ENCODE results near the gene LLPH. TPM values are rescaled to one million over a fixed set of nuclear protein-coding genes. Genes with fewer than 3 reads are reported as not detected.

The LLPH gene
- total RNA-seq, 2 experiments from 2014 or later: 25.6 to 26.0 TPM

- no peak overlapping the region for H3K4me3 Mint-ChIP-seq
- intact Hi-C loops (cut with micrococcal nuclease): no loop called here
- DNase-seq: no peak
These were observed 17.1 kb downstream of the LLPH start for GRCh38 chr12:66113471-66113870.

DNA sequence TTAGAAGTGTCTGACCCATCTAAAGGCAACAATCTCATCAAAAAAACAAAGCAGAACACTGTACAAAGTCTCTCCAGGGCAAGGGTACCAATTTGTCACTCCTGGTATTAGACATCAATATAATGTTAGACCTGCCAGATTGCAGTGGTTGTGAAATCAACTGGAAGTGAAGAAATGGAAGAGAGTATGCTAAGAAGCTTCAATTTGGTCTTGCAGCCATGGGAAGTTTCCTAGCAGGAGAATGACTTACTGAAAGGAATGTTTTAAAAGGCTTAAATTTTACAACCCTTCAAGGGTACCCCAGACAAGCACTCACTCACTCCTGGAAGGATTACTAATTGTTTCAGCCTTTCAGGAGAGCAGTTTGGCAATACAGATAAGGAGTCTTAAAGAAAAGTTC lies 18.9 kb downstream of the LLPH start:
- no peak overlapping the region for H3K4me3 Mint-ChIP-seq
- H3K4me1 Mint-ChIP-seq (ENCODE audit: low read depth): peaks cover 9% of the 10 kb centered on the region
- no peaks in the 10 kb centered on the region for H3K27me3 Mint-ChIP-seq (ENCODE audit: low read depth)
- no peaks in the 10 kb centered on the region for H3K9me3 Mint-ChIP-seq
- intact Hi-C loops (cut with micrococcal nuclease): no loop called here
- no peaks in the 10 kb centered on the region for H3K36me3 Mint-ChIP-seq (ENCODE audit: low read depth)
- CTCF ChIA-PET: interaction anchor here (0.6 kb wide), 1 partner anchor 29 kb away, joined by 3 read pairs; no protein-coding TSS in a partner anchor
- no peak for DNase-seq
- no peak overlapping the region for H3K27ac Mint-ChIP-seq

More at GRCh38 chr12:66113471-66113870, 17.1 kb downstream of the LLPH start:
- Mint-ChIP-seq H3K4me1 (ENCODE audit: low read depth) (peaks cover 4% of the 10 kb centered on the region), H3K36me3 (ENCODE audit: low read depth) (peaks cover 2% of the 10 kb centered on the region), H3K9me3 (no peaks in the 10 kb centered on the region), H3K27ac (no peak overlapping the region), H3K27me3 (ENCODE audit: low read depth) (no peaks in the 10 kb centered on the region)
- CTCF ChIA-PET: no interaction called here

DNA sequence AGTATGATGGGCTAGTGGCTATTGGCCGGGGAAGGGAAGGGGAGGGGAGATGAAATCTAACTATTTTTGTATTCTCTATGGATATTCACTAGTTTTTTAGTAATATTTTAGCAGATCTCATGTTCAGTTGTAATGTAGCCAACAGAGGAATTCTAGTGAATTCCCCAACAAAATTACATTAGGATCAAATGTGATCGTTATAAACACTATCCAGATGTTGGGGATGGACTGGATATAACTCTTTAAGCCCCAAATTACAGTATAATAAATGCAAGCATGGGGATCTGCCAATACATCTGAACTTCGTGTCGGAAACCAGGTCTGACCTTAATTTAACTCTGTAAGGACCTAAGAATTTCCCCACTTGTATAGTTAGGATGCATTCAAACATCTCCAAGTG lies 21.5 kb downstream of the LLPH start:
- intact Hi-C loops (cut with micrococcal nuclease): no loop called here
- no peaks in the 10 kb centered on the region for H3K36me3 Mint-ChIP-seq (ENCODE audit: low read depth)
- CTCF ChIA-PET: no interaction called here
- peaks cover 6% of the 10 kb centered on the region for H3K4me1 Mint-ChIP-seq (ENCODE audit: low read depth)
- H3K4me3 Mint-ChIP-seq: no peak overlapping the region
- DNase-seq: no peak
- no peak overlapping the region for H3K27ac Mint-ChIP-seq
- no peaks in the 10 kb centered on the region for H3K27me3 Mint-ChIP-seq (ENCODE audit: low read depth)
- H3K9me3 Mint-ChIP-seq: no peaks in the 10 kb centered on the region

DNA sequence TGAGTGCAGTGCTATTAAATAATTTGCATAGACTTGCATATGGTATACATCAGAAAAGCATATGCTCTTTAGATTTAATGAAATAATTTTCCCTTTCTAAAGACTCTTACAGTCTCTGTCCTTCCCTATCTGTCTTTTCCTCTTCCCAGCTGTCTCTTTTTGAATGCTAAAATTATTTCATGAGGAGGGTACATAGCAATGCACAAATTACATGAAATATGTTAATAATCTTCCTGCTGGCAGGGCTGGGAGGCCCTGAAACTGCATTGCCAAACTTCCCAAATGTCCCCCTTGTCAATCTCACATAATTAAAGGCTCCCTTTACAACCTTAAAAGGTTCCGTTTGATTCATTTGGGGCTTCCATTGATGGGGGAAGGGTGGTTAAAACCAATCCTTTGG lies 22.2 kb downstream of the LLPH start:
- Mint-ChIP-seq H3K27me3 (ENCODE audit: low read depth) (no peaks in the 10 kb centered on the region), H3K9me3 (no peaks in the 10 kb centered on the region), H3K27ac (no peak overlapping the region), H3K4me1 (ENCODE audit: low read depth) (peaks cover 4% of the 10 kb centered on the region), H3K4me3 (no peak overlapping the region), H3K36me3 (ENCODE audit: low read depth) (no peaks in the 10 kb centered on the region)
- intact Hi-C loops (cut with micrococcal nuclease): no loop called here
- DNase-seq: no peak
- CTCF ChIA-PET: interaction anchor here (0.8 to 1.8 kb wide), 4 partner anchors 18 to 1217 kb away, joined by 3 to 5 read pairs (median 4); partner anchors contain the start of gene LLPH

DNA sequence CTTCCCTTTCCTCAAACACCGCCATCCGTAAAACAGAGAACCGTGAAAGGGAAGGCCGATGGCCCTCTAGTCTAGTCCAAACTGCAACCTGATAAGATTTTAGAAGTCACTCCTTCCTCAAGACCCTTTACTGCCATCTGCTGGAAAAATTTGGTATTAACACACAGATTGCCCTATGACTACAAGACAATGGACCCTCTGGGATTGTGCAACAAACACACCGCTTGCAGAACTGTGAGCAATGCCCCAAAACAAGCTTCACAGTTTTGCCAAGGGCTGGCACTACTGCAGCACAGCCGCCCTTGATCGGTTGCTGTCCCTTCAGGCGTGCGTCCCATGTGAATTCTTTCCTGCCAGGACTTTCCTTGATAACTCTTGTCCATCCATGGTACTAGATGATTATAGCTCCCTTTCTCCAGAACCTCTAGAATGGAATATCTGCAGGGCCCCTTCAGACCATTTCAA lies 23.1 kb downstream of the LLPH start:
- Mint-ChIP-seq H3K4me3 (no peak overlapping the region), H3K9me3 (no peaks in the 10 kb centered on the region), H3K27me3 (ENCODE audit: low read depth) (peaks cover 4% of the 10 kb centered on the region), H3K4me1 (ENCODE audit: low read depth) (peaks cover 4% of the 10 kb centered on the region), H3K27ac (no peak overlapping the region), H3K36me3 (ENCODE audit: low read depth) (no peaks in the 10 kb centered on the region)
- peak; percentile 59 for DNase-seq
- CTCF ChIA-PET: interaction anchor here (0.8 to 1.8 kb wide), 7 partner anchors 10 to 1216 kb away, joined by 3 to 5 read pairs (median 3); partner anchors contain the start of gene LLPH
- intact Hi-C loops (cut with micrococcal nuclease): loop anchor here (1.0 to 2.0 kb wide), 3 partner anchors 15 to 1216 kb away; no protein-coding TSS in a partner anchor

GRCh38 chr12:66103016-66103913 lies 27.3 kb downstream of the LLPH start:
- Mint-ChIP-seq H3K27me3 (ENCODE audit: low read depth) (peaks cover 25% of the 10 kb centered on the region), H3K4me3 (no peak overlapping the region), H3K4me1 (ENCODE audit: low read depth) (peaks cover 4% of the 10 kb centered on the region), H3K27ac (no peak overlapping the region), H3K36me3 (ENCODE audit: low read depth) (no peaks in the 10 kb centered on the region), H3K9me3 (no peaks in the 10 kb centered on the region)
- intact Hi-C loops (cut with micrococcal nuclease): no loop called here
- DNase-seq: peak; percentile 32
- CTCF ChIA-PET: interaction anchor here (0.6 to 1.1 kb wide), 5 partner anchors 9 to 700 kb away, joined by 3 read pairs; no protein-coding TSS in a partner anchor

GRCh38 chr12:66092559-66093269 lies 37.8 kb downstream of the LLPH start:
- CTCF ChIA-PET: interaction anchor here (1.2 kb wide), 1 partner anchor 13 kb away, joined by 5 read pairs; no protein-coding TSS in a partner anchor
- H3K4me3 Mint-ChIP-seq: no peak overlapping the region
- H3K4me1 Mint-ChIP-seq (ENCODE audit: low read depth): no peaks in the 10 kb centered on the region
- no peaks in the 10 kb centered on the region for H3K9me3 Mint-ChIP-seq
- intact Hi-C loops (cut with micrococcal nuclease): loop anchor here (2.0 kb wide), 1 partner anchor 14 kb away; no protein-coding TSS in a partner anchor
- H3K36me3 Mint-ChIP-seq (ENCODE audit: low read depth): no peaks in the 10 kb centered on the region
- H3K27me3 Mint-ChIP-seq (ENCODE audit: low read depth): peaks cover 10% of the 10 kb centered on the region
- no peak overlapping the region for H3K27ac Mint-ChIP-seq
- peak; percentile 32 for DNase-seq

- CTCF ChIA-PET: interaction anchor here (1.2 to 2.1 kb wide), 2 partner anchors 17 to 534 kb away, joined by 3 to 5 read pairs; no protein-coding TSS in a partner anchor
- no peaks in the 10 kb centered on the region for H3K9me3 Mint-ChIP-seq
These were observed 40.4 kb downstream of the LLPH start for GRCh38 chr12:66090157-66090556.

GRCh38 chr12:66087365-66087943 lies 43.1 kb downstream of the LLPH start:
- H3K9me3 Mint-ChIP-seq: peaks cover 6% of the 10 kb centered on the region

More at GRCh38 chr12:66090157-66090556, 40.4 kb downstream of the LLPH start:
- H3K27ac Mint-ChIP-seq: no peak overlapping the region
- intact Hi-C loops (cut with micrococcal nuclease): no loop called here
- no peak overlapping the region for H3K4me3 Mint-ChIP-seq
- H3K4me1 Mint-ChIP-seq (ENCODE audit: low read depth): no peaks in the 10 kb centered on the region
- peaks cover 17% of the 10 kb centered on the region for H3K27me3 Mint-ChIP-seq (ENCODE audit: low read depth)
- H3K36me3 Mint-ChIP-seq (ENCODE audit: low read depth): no peaks in the 10 kb centered on the region
- no peak for DNase-seq

DNA sequence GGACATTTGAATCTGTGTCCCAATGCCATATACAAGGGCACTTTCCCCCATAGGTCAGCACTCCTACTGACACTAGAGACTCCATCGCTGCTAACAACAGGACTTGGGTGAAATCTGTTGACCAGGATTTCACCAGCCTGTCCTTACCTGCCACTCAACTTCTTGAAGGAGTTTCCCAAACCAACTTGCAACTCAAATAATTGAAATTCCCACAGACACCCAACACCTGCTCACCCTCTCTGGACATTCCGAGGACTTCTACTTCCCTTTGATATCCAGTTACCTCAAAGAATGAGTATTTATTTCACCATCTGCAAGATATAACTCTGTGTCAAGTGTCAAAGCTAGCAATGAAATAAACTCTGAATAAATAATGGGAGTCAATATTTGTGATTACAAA lies 44.6 kb downstream of the LLPH start:
- Mint-ChIP-seq H3K4me3 (no peak overlapping the region), H3K27ac (no peak overlapping the region), H3K4me1 (ENCODE audit: low read depth) (no peaks in the 10 kb centered on the region), H3K9me3 (peaks cover 6% of the 10 kb centered on the region), H3K27me3 (ENCODE audit: low read depth) (peaks cover 12% of the 10 kb centered on the region), H3K36me3 (ENCODE audit: low read depth) (no peaks in the 10 kb centered on the region)
- intact Hi-C loops (cut with micrococcal nuclease): loop anchor here (2.0 to 5.0 kb wide), 3 partner anchors 99 to 1289 kb away; no protein-coding TSS in a partner anchor
- CTCF ChIA-PET: interaction anchor here (0.8 to 1.7 kb wide), 2 partner anchors 19 to 529 kb away, joined by 3 read pairs; no protein-coding TSS in a partner anchor
- DNase-seq: no peak

More at GRCh38 chr12:66087365-66087943, 43.1 kb downstream of the LLPH start:
- DNase-seq: peak; percentile 81
- Mint-ChIP-seq H3K4me3 (no peak overlapping the region), H3K27me3 (ENCODE audit: low read depth) (peaks cover 12% of the 10 kb centered on the region), H3K27ac (no peak overlapping the region), H3K4me1 (ENCODE audit: low read depth) (no peaks in the 10 kb centered on the region), H3K36me3 (ENCODE audit: low read depth) (no peaks in the 10 kb centered on the region)
- CTCF ChIA-PET: interaction anchor here (0.6 to 2.0 kb wide), 3 partner anchors 18 to 829 kb away, joined by 3 to 6 read pairs (median 5); no protein-coding TSS in a partner anchor
- intact Hi-C loops (cut with micrococcal nuclease): loop anchor here (1.0 to 5.0 kb wide), 6 partner anchors 100 to 1291 kb away; no protein-coding TSS in a partner anchor

DNA sequence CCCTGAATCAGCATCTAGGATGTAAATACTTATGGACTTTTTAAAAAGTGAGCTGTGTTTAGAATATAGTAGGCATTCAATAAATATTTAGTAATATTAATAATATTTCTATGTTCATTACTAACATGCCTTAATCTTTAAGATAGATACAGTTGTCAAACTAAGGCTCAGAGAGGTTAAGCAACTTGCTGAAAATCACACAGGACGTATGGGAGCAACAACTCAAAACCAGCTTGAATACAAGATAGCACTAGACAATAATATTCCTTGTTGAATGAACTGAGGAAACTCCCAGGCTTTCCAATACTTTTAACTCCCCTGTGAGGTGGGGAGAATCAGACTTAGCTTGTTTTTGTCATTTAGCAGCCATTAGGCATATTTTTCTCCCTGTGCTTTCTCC lies 45.3 kb downstream of the LLPH start:
- Mint-ChIP-seq H3K27ac (no peak overlapping the region), H3K4me3 (no peak overlapping the region), H3K4me1 (ENCODE audit: low read depth) (no peaks in the 10 kb centered on the region), H3K36me3 (ENCODE audit: low read depth) (no peaks in the 10 kb centered on the region), H3K27me3 (ENCODE audit: low read depth) (peaks cover 12% of the 10 kb centered on the region), H3K9me3 (peaks cover 6% of the 10 kb centered on the region)
- intact Hi-C loops (cut with micrococcal nuclease): loop anchor here (5.0 kb wide), 1 partner anchor 98 kb away; no protein-coding TSS in a partner anchor
- DNase-seq: no peak
- CTCF ChIA-PET: interaction anchor here (0.6 to 1.7 kb wide), 3 partner anchors 20 to 1193 kb away, joined by 3 to 4 read pairs (median 3); no protein-coding TSS in a partner anchor
